Fibroblast of pulmonary artery (primary cell): ENCODE data around the gene SGCD.

Source experiments
- DNase-seq: peaks from one replicate; pipeline ENCODE4 v3.0.0-alpha.2; 2010; ENCODE audit warnings: low read depth
- H3K4me3 ChIP-seq: replicated peaks from 2 replicates; pipeline ENCODE4 v1.5.1; 2011; ENCODE audit warnings: low read depth, mild to moderate bottlenecking, control low read depth, low read length, moderate library complexity
- TF ChIP-seq, protein P1 (sequence below): IDR thresholded peaks from 2 replicates; pipeline ENCODE4 v1.5.1; 2011; ENCODE audit warnings: mild to moderate bottlenecking, control low read depth, low read length, inconsistent platforms; ENCODE audit errors: missing control alignments

The SGCD gene

DNA sequence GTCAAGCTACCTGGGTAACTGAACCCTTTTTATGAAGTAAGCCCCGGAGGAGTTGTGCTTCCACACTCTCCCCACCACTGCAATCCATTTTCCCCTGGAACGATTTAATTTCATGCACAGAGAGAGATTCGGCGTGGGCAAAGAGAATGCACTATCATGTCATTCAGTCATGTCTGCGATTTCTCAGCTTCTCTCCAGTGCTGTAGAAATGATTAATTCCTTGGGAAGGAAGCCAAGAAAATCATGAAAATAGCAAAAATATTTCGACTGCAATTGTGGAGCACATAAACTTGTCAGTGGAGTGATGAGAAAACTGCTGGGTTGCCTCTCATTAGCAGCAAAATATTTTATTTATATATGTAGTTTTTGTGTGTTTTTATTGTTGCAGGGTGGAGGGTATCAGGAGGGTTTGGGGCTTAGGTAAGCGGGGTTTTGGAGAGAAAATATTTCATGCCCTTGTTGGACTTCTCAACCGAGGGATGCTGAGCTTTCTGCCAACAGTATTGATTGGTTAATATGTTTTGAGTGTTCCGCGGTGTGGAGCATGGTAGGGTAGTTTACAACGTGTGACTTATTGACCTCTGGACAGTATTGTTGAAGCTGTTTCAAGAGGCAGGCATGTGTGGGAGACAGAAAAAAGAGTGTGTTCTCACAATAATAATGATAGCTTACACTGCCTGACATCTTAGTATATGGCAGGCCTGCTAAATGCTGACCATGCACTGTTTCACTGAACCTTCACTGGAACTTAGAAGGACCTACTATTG is 69.3 kb downstream of the SGCD start:
- TF ChIP-seq, protein P1, sequence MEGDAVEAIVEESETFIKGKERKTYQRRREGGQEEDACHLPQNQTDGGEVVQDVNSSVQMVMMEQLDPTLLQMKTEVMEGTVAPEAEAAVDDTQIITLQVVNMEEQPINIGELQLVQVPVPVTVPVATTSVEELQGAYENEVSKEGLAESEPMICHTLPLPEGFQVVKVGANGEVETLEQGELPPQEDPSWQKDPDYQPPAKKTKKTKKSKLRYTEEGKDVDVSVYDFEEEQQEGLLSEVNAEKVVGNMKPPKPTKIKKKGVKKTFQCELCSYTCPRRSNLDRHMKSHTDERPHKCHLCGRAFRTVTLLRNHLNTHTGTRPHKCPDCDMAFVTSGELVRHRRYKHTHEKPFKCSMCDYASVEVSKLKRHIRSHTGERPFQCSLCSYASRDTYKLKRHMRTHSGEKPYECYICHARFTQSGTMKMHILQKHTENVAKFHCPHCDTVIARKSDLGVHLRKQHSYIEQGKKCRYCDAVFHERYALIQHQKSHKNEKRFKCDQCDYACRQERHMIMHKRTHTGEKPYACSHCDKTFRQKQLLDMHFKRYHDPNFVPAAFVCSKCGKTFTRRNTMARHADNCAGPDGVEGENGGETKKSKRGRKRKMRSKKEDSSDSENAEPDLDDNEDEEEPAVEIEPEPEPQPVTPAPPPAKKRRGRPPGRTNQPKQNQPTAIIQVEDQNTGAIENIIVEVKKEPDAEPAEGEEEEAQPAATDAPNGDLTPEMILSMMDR = no peak
- peak; percentile 59 for DNase-seq
- H3K4me3 ChIP-seq = no peak overlapping the region

DNA sequence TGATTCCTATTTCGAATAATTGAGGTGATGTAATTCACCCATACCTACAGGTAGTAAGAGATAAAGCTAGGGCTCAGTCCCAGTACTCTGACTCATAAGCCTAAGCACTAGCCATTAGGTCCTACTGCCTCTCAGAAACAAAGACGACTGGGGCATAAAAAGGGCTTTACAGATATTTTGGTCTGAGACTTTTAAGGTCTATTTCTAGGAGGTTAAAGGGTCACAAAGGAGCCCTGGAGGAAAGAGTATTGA is 69.8 kb downstream of the SGCD start:
- no peak for DNase-seq
- no peak overlapping the region for H3K4me3 ChIP-seq
- TF ChIP-seq, protein P1 = no peak

DNA sequence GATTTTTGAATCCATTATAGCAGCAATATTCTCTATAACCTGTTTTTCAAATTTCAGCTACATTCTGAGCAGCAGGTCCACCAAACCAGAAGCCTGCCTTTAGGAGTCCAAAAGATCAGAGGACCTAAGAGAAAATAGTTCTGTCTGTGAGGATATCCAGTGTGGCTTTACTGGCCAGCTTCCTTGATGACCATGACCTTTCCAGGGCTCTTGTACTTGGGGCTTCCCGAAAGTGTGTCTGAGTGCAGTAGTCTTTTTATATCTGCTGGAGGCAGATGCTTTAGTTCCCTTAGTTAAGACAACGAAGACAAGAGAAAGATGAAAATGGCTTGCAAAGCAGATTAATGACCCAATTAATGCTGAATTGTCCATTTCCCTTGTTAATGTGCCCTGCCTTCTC is 72.4 kb downstream of the SGCD start:
- TF ChIP-seq, protein P1 = no peak
- DNase-seq = no peak
- H3K4me3 ChIP-seq = no peak overlapping the region

DNA sequence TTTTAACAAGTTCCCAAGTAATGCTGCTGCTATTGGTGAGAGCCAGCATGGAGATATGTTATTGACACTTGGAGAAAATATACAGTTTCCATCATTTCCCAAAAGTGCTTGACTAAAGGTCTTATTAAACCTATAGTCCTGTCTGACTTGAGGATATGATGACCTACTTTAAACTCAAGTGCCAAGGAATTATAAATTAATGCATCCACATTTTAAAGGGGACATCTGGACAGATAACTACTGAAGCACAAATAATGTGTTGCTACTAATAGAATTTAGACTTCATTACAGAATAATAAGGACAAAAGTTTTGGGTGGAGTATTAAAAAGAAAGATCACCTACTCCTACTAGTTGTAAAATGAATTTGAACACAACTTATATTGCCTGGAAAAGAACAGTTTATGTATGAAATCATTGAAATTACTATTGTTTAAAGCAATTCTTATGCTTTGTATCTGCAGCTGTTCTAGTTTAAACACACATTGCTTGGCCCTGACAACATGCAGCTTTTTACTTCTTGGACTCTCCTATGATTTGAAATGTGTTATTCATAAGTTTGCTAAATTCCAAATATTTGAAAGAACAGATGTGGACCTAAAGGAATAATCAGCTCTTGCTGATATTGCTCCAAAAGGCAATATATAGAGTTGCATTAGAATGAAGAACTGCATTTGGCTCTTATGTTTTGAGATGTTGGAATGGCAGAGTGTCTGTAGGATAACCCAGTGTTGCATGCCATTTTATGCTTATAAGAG is 73.4 kb downstream of the SGCD start:
- no peak for DNase-seq
- TF ChIP-seq, protein P1 = no peak
- H3K4me3 ChIP-seq = no peak overlapping the region

DNA sequence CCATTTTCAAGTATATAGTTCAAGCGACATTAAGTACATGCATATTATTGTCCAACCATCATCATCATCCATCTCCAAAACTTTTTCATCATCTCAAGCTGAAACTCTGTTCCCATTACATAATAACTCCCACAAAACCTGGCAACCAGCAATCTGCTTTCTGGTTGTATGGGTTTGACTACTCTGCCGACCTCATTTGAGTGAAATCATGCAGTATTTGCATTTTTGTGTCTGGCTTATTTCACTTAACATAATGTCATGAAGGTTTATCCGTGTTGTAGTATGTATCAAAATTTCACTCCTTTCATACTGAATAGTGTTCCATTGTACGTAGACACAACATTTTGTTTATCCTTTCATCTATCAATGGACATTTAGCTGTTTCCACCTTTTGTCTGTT is 74.8 kb downstream of the SGCD start:
- DNase-seq = no peak
- no peak overlapping the region for H3K4me3 ChIP-seq
- TF ChIP-seq, protein P1 = no peak

DNA sequence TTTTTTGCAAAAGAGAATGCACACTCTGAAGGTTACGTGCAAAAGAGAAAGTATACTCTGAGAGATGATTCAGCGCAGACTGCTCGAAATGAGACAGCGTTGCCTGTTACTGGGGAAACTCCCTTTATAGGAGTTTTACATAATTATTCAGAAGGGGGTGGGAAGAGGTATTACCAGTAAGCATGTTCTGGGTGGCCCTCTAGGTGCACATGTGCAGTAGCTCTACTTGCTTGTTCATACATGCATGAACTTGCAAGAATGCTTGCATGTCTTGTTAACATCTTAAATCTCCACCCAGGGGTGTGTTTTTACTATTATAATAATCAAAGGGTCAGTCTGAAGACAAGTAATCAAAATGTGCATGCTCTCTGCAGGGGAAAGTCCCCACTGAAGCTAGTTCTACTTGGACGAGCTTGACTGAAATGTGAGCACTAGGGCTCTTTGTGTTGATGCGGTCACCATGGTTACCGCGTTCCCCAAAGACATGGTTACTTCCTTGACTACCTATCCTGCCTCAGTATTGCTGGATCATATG is 75.5 kb downstream of the SGCD start:
- H3K4me3 ChIP-seq = no peak overlapping the region
- DNase-seq = no peak
- TF ChIP-seq, protein P1 = no peak
